GM04503 (cell line): ENCODE measurements around the gene ADCY1.

Source experiments
- DNase-seq: peaks from one replicate; pipeline ENCODE4 v3.0.0-alpha.2; 2012; ENCODE audit warnings: low read depth

ADCY1 gene

DNA sequence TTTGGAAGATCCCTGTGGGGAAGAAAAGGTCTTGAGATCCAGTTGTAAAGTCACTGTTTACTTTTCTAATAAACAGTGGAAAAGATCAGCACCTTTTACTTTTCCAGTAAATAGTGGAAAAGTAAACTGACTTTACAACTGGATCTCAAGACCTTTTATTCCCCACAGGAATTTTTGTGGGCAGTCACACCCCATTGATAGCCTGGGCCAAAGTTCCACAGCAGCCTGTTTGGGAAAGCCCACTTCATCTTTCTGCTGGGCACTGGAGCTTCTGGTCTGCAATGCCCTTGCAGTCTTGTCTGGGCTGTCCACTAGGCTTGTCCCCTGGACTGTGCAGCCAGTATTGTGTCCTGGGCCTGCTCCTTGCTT lies 50.2 kb downstream of the ADCY1 start:
- no peak for DNase-seq

DNA sequence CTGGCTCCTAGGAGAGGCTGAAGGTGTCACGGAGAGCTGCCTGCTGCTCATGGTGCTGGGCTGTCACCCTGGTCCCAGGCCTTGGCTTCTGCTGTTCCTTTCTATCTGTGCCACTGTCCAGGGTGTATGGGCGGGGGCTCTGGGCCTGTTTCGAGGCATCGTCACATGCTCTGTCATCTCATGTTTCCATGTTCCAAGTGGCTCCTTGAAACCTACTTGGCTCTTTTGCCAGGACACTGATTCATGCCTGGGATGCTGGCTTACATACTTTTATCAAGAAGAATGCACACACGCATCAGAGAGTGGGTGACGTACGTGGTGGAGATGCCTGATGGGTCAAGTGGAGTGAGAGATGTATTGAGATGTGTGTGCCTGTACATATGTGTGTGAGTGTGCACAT lies 50.9 kb downstream of the ADCY1 start:
- DNase-seq: no peak

DNA sequence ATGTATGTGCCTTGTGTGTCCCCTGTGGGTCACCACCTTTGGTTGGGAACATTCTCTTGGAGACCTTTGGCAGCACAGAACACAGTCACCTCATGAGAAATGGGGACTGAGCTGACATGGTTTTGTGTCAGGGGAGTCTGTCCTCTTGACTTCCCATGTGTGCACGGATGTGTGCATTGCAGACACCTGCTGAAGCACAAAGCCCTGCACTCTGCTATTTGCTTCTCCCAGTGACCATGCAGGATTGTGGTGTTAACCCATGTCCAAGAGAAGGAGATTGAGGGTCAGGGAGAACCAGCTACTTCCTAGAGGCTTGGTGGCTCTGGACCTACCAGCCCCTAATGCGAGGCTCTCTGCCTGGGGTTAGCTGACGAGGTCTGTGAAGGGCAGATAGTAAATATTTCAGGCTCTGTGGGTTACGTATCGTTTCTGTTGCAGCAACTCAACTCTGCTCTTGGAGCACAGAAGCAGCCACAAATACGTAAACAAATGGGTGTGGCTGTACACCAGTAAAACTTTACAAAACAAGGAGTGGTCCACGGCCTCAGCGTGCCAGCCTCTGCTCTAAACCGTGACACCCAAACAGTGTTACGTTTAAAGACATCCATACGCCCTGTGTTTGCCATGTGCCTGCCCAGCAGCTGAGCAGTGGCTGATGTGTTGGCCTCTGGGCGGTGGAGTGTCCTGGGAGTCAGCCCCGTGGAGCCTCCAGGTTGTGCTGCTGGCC lies 51.7 kb downstream of the ADCY1 start:
- DNase-seq: no peak

- DNase-seq: no peak
Observed at GRCh38 chr7:45626441-45627430, 52.6 kb downstream of the ADCY1 start.

DNA sequence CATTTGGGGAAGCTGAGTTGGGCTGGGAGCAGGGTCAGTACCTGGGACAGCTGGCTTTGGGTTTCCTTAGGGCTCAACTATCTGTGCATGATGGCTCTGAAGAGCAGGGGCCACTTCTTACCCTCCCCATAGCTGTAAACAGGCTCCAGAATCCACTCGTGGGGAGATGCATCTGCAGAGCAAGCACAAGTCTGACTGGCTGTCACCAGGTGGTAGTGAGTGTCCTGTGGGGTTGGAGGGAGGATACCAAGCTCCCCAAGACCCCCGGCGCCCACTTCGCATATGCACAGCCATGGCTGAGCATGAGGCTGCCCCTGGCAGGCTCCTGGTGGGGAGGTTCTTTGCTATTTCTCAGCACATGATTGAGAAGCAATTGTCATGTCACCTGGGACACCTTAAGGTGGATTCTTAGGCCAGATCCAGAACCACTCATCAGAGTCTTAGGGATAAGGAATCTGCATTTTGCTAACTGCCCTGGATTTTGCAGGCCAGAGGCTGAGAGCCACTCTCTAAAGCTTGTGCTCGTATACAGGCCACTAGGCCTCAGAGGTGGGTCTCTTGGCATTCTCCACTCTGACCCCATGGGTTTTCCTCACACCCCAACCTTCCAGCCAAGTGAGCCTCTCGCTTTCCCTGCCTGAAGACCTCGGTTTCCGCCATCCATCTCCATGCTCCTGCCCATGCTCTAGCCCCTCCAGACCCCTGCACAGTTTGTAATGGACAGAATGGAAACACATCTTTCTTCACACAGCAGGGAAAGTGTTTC lies 53.7 kb downstream of the ADCY1 start:
- DNase-seq: no peak

DNA sequence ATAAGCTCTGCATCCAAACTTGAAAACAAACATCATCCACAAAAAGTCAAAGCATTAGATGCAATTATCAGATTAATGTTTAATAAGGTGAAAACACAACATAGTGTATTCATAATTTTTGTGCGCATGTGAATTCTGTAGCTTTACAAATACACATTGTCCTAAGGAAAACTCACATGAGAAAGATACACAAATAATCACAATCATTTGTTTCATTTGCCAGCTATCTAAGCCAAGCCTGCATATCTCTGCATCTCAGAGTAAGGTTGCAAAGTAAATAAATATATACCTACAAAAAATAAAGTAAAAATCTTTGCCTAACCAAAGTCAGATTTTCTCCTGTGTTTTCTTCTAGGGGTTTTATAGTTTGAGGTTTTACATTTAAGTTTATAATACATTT lies 57.4 kb downstream of the ADCY1 start:
- DNase-seq: no peak

GRCh38 chr7:45636733-45637132 lies 62.6 kb downstream of the ADCY1 start:
- no peak for DNase-seq

- DNase-seq: no peak
Observed at GRCh38 chr7:45638916-45639315, 64.7 kb downstream of the ADCY1 start.

DNA sequence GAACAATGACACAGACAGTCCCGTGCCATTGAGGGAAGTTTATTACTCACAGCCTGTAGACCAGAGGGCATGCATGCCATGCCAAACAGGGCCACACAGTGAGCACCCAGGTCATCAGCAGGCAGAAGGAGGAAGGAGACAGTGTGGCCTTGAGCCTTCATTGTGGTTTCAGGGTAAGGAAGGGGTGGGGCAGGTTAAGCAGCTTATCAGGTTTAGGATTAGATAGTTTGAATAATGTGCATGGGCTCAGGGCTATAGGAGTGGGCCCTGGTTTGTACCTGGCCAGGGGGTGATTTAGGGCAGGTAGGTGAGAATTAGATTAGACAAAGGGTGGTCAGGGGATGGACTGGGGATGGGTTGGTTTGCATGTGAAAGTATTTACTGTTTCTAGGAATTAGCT lies 67.9 kb downstream of the ADCY1 start:
- no peak for DNase-seq

- DNase-seq: no peak
Observed at GRCh38 chr7:45643630-45644029, 69.5 kb downstream of the ADCY1 start.

GRCh38 chr7:45644237-45644636 lies 70.1 kb downstream of the ADCY1 start:
- DNase-seq: no peak

GRCh38 chr7:45645141-45645969 lies 71.2 kb downstream of the ADCY1 start:
- no peak for DNase-seq

DNA sequence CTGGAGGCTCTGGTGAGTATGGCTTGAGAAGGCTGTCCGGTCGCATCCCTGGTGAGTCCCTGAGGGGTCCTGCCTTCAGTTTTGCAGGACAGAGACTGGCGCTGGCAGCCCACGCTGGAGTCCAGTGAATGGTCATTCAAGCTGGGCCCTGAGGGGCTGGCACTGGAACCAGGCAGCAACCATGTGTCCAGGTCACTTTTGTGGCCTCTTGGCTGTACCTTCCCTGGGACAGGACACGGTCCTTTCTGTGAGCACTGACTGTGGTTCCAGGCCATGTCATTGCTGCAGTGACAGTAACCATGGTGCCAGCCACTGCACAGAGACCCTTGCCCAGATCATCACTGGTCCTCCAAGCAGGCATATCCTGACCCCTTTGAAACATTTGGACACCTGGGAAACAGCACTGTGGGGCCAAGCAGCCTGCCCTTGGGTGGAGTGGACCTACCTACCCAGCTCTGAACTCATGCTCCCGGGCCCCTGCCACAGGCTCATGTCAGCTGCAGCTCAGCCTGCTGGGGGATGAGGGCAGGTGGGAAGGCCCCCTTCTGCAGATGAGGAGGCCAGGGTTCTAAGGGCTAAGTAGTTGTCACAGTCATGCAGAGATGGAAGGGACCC lies 72.1 kb downstream of the ADCY1 start:
- DNase-seq: no peak

- peak; percentile 27 for DNase-seq
Observed at GRCh38 chr7:45646996-45647825, 73.0 kb downstream of the ADCY1 start.

DNA sequence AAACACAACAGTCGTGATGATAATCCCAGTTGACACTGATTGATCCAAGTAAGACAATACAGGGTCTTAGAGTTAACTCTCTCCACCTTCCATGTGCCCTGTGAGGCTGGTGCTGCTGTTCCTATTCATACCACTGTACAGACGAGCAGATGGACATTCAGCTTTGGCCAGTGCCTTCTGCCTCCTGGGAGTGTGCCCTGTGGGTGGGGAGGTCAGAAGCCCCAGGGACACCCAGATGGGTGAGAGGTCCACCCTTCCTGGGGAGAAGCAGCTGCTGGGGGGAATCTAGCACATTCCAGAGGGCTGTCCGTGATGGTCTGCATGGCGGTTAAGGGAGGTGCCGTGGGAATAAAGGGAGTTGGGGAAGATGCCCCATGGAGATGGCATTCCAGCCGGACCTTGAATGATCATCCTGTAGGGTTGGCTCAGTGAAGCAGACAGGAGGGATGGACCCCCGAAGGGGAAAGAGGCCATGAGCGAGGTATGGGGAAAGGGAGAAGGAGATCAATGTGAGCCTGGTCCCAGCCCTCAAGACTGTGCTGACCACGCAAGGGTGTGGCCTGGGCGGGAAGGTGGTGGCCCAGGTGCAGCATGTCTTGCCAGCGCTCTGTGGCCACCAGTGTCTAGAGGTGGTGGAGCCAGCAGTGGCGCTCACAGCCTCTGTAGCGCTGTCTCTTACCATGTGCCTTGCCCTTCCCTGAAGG lies 74.0 kb downstream of the ADCY1 start:
- DNase-seq: no peak

- no peak for DNase-seq
Observed at GRCh38 chr7:45648671-45648995, 74.5 kb downstream of the ADCY1 start.

DNA sequence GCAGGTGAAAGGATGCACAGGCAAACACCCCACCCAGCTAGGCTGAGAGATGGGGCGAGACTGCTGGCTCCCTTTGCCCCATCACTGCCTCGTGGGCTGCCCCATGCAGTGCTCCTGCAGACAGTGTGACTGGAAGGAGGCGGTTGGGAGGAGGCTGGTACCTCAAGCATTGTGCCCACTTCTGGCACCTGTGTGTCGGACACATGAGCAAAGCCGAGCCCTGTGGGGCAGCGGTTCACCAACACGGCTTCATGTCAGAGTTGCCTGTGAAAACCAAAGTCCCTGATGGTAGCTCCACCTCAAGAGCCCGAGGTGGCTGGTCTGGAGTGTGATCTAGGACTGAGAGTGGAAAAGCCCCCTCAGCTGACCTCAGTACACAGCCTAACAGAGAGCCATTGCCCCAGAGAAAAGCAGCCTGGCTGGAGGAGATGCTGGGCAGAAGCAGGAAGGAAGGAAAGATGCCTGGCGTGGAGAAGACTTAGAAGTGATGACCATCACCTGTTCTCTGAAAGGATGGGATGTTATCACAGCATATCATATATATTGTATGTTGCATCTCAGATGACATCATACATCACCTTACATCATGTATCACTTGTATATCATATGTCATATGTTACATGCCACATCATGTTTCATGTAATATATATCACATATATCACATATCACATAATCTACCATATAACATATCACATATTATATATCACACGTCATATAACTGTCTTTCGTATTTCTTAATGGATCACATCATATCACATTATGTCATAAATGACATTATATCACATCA lies 75.6 kb downstream of the ADCY1 start:
- DNase-seq: no peak

- no peak for DNase-seq
Observed at GRCh38 chr7:45650404-45651394, 76.5 kb downstream of the ADCY1 start.
